Mononuclear cell (primary cell): ENCODE results near the gene CES1. TPM values are rescaled to one million over a fixed set of nuclear protein-coding genes. Genes with fewer than 3 reads are reported as not detected.
"Not testable (repeated sequence)": the region's sequence is repeated elsewhere in the genome, so short reads cannot be mapped to it uniquely, and the experiment has no call there.

Experiments
- H3K27me3 ChIP-seq: 2 replicates; pipeline ENCODE4 v1.6.0; 2011; ENCODE audit warnings: low read length, control low read depth; ENCODE audit not compliant: insufficient read depth
- H3K4me1 ChIP-seq: 2 replicates; pipeline ENCODE4 v1.5.1; 2011; ENCODE audit warnings: mild to moderate bottlenecking, low read length, control low read depth; ENCODE audit not compliant: insufficient read depth
- H3K4me3 ChIP-seq: 2 replicates; pipeline ENCODE4 v1.5.1; 2011; ENCODE audit warnings: mild to moderate bottlenecking, low read length, moderate library complexity
- H3K9me3 ChIP-seq: 2 replicates; pipeline ENCODE4 v1.5.1; 2011; ENCODE audit warnings: low read depth, mild to moderate bottlenecking, control low read depth, low read length
- total RNA-seq: library from RNA; depleted of rRNA; stranded (reverse); fragments of >200 nt; gene quantifications from one replicate; pipeline ENCODE4 v1.2.3, GENCODE V29; 2012

CES1 gene
- total RNA-seq, 1 donor = 27.1 TPM

DNA sequence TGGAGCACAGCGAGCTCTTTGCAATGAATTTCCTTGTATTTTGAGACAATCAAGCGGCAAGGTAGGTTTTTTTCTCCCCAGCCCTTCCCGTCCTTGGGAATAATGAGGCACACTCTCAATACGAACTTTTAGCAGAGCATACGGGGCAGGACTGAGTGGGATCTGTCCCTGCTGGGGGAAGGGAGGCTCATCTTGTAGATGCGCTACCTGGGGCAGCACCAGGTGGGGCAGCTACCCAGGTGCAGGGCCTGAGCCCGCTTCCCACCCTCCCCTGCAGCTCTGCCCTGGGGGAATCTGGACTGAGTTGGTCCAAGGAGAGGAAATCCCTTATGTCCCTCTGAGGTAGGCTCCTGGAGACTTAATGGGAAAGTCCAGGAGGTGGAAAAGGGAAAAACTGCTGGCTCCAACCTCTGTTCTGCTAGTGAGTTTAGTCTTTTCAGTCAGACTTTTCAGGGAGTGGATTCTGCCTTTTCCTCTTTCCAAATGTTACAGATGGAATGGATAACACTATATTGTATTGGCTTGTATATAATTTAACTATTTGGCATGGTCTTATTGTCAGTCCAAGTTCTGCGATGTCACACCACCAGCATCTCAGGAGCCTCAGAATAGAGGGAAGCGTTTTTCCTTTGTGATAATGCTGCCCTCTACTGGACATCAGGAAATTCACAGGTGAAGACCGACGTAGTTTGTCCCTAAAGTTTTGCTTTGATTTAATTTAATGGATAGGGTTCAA is 9.6 kb upstream of the CES1 start:
- H3K4me1 ChIP-seq = peaks cover 24% of the 10 kb centered on the region
- H3K27me3 ChIP-seq = no peaks in the 10 kb centered on the region
- no peaks in the 10 kb centered on the region for H3K9me3 ChIP-seq
- H3K4me3 ChIP-seq = no peak overlapping the region

DNA sequence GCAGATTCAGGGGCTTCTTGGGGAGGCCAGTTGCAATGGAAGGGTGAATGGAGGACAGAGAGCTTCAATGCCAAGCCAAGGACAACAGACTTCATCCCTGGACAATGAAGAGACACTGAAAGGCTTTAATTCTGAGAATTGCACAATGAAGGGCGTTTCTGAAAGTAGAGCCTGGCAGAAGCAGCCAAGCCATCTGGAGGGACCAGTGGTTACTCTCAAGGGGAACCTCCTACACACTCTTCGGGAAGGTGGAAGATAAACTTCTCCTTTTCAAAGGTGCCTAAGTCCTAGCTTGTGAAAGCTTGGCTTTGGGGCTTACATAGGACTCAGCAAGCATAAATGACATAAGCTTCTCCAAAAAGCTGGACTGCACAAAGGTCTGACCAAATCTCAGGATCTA is 6.2 kb upstream of the CES1 start:
- Histone ChIP-seq H3K4me3 (no peak overlapping the region), H3K4me1 (peaks cover 42% of the 10 kb centered on the region), H3K9me3 (no peaks in the 10 kb centered on the region), H3K27me3 (no peaks in the 10 kb centered on the region)

DNA sequence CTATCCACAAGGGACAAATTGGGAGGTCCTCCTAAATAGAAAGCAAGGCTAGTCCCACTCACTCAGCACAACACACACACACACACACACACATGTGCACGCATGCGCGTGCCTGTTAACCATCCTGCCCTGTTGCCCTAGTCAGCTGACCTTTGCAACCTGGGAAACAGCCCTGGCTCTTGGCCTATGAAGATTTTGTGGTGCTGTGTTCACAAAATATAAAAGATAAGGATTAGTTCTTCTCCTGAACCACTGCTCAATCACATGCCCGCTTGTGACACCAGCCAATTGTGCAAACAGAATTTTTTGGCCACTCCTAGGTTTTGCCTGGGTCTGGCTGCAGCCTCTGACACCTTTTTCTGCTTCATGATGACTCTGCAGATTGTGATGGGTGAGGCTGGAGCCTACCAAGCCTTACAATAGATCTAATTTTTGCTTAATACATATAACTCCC is 3.3 kb upstream of the CES1 start:
- Histone ChIP-seq H3K4me3 (no peak overlapping the region), H3K27me3 (no peaks in the 10 kb centered on the region), H3K9me3 (no peaks in the 10 kb centered on the region), H3K4me1 (peaks cover 56% of the 10 kb centered on the region)

DNA sequence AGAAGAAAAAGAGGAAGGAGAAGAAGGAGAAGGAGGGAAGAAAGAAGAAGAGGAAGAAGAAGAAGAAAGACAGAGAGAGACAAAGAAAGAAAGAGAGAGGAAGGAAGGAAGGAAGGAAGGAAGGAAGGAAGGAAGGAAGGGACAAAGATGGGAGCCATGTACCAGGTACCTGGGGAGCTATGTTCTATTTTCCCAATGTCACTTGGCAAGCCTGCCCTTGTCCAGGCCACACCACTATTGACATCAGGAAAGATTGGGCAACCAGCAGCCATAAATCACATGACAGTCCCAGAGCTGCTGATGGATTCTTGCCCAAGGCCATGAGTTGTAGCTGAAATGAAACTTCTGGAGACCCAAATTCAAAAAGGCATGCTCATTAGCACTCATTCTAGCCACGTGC is 2.7 kb upstream of the CES1 start:
- H3K27me3 ChIP-seq = no peaks in the 10 kb centered on the region
- no peak overlapping the region for H3K4me3 ChIP-seq
- no peaks in the 10 kb centered on the region for H3K9me3 ChIP-seq
- peaks cover 54% of the 10 kb centered on the region for H3K4me1 ChIP-seq

DNA sequence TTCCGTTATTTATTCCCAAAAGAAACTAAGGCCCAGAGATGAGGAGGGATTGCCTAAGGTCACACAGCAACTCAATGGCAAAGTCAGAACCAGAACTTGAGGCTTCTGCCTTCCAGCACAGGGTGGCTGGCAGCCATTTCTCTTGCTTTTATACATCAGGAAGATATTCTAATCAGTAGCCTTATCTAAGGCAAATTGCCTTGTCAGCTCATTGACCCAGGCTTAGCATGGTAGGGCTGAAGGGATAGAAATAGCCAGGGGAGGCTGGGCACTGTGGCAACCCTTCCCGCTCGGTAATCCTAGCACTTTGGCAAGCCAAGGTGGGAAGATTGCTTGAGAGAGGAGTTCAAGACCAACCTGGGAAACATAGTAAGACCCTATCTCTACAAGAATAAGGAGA is 2.3 kb upstream of the CES1 start:
- peaks cover 54% of the 10 kb centered on the region for H3K4me1 ChIP-seq
- not testable (repeated sequence) for H3K27me3 ChIP-seq, H3K9me3 ChIP-seq, H3K4me3 ChIP-seq

DNA sequence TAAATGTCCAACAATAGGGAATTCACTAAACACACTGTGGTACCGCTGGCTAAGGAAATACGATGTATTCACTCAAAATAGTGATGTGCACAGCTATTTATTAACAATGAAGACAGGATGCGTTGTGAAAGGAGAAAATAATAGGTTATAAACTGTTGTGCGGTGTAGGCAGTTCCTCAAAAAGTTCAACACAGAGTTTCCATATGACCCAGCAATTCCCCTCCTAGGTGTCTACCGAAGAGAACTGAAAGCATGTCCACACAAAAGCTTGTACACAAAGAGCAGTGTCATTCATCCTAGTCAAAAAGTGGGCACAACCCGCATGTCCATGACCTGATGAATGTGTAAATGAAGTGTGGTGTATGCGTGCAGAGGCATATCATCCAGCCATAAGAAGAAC is 1.2 kb upstream of the CES1 start:
- no peaks in the 10 kb centered on the region for H3K27me3 ChIP-seq
- no peaks in the 10 kb centered on the region for H3K9me3 ChIP-seq
- no peak overlapping the region for H3K4me3 ChIP-seq
- peaks cover 43% of the 10 kb centered on the region for H3K4me1 ChIP-seq

DNA sequence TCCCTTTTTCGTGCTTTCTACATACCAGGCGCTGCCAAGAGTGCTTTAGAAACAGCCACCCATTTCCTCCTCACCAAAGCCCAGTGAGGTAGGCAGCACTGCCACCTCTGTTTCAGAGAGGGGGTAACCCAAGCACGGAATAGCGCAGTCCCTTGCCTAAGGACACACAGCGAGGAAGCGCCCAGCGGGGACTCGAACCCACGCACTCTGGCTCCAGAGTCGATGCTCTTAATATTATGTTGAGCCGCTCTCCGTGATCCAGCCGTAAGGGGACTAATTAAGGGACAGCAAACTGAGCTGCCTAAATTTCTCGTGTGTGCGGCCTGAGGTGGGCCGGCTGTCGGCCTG is 497 bp downstream of the CES1 start:
- Histone ChIP-seq H3K27me3 (no peaks in the 10 kb centered on the region), H3K4me1 (peaks cover 36% of the 10 kb centered on the region), H3K4me3 (no peak overlapping the region), H3K9me3 (no peaks in the 10 kb centered on the region)

DNA sequence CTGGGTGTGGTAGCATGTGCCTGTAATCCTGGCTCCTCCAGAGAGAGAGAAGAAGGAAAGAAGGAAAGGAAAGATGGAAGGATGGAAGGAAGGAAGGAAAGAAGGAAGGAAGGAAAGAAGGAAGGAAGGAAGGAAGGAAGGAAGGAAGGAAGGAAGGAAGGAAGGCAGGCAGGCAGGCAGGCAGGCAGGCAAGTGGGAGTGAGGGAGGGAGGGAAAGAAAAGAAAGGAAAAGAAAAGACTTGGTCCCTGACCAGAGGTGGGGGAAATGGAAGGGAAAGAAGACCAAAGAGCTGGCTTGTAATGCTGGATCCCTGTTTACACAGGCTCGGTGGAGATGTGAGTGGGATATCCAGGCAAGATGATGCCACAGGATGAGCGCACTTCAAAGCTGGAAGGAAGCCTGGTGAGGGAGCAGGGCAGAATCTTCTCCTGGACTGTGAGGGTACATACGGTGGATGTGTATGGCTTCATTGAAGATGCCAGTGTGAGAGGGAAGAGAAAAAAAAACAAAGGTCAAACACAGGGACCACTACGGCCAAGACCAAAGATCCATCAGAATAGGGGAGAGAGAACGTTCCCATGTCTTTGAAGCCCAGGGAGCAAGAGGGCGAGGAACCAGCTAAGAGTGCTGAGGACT is 2.1 kb downstream of the CES1 start:
- Histone ChIP-seq H3K4me3 (no peak overlapping the region), H3K27me3 (no peaks in the 10 kb centered on the region), H3K4me1 (peaks cover 25% of the 10 kb centered on the region), H3K9me3 (no peaks in the 10 kb centered on the region)

DNA sequence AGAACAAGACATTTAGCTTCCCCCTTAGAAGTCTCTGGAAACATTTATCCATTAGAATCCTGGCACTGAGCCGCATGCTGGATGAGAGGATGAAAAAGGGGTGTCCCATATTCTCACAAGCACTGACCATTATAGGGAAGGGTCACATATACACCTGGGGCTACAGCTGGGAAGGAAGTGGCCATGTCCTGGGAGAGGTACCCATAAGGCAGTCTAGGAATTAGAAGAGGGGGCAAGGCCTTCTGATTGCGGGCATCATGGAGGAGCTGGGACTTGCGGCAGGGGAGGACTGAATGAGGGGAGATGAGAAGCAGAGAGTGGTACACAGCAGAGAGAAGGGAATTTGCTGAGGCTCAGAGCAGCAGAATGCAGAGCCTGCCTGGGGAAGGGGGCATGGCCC is 3.7 kb downstream of the CES1 start:
- H3K4me3 ChIP-seq, H3K27me3 ChIP-seq, H3K9me3 ChIP-seq: not testable (repeated sequence)
- H3K4me1 ChIP-seq = peaks cover 23% of the 10 kb centered on the region

DNA sequence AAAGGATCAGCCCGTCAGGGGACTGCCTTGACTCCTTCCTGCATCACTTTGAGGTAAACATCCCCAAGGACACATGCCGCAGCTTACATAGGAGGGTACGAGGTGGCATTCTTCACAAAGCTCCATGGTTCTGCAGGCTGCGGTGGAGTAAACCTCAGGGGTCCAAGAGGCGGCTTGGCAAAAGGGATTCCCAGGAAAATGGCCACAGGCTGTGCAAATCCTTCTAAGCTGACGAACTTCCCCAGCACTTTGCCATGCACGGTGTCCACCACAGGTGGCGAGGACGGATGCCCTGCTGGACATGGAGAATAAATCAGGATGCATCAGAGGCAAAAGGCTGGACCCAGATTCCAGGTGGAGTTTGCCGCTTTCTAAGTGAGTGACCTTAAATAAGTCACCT is 4.2 kb downstream of the CES1 start:
- no peak overlapping the region for H3K4me3 ChIP-seq
- no peaks in the 10 kb centered on the region for H3K27me3 ChIP-seq

DNA sequence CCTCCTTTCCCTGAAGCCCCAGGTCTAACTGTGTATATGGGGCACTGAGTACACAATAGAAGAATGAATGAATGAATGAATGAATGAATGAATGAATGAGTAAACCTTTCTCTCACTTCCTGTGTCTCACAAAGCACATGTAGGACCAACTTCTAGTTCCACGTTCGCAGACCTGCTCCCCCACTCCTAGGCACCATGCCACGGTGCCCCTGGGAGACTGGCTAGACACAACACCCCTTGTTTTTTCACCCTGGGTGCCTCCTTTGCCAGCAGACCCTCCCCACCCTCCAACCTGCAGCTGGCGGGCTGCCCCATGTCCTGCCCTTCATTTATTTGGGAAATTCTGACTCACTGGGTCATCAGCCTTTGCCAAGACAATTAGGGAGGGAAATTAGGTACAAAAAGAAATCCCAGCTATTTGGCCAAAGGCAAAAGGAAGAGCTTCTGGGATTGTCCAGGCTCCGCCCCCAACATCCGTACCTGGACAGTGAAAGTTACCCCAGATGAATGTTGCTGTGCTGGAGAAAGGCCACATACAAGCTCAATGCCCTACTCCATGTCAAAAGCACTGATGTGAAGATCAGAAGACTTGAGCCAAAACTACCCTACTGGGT is 7.7 kb downstream of the CES1 start:
- Histone ChIP-seq H3K4me3 (no peak overlapping the region), H3K9me3 (no peaks in the 10 kb centered on the region), H3K27me3 (no peaks in the 10 kb centered on the region)

More for the DNA sequence above, 4.2 kb downstream of the CES1 start:
- no peaks in the 10 kb centered on the region for H3K9me3 ChIP-seq
- H3K4me1 ChIP-seq = peaks cover 19% of the 10 kb centered on the region

DNA sequence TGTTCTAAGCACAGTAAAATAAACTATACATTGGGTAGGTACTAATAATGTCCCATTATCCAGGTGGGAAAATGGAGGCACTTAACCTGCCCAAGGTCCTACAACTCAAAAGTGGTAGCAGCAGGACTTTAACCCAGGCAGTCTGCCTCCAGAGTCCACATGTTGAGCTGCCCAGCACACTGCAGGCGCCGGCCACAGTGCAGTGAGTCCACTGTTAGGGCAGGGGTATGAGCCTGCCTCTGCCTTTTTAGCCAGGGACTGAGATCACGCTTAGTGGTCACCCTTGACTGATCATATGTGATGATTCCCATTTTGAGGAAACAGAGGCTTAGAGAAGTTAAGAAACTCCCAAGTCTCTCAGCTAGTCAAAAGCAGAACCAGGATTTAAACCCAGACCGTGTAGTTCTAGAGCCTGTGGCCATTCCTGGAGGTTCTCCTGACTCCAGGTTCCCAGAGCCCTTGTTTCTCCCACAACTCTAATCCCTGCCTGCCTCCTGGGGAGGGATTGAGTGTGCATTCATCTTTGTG is 8.4 kb downstream of the CES1 start:
- no peaks in the 10 kb centered on the region for H3K27me3 ChIP-seq
- H3K4me1 ChIP-seq = peaks cover 4% of the 10 kb centered on the region
- H3K9me3 ChIP-seq = no peaks in the 10 kb centered on the region
- no peak overlapping the region for H3K4me3 ChIP-seq

More for the DNA sequence above, 7.7 kb downstream of the CES1 start:
- peaks cover 4% of the 10 kb centered on the region for H3K4me1 ChIP-seq

DNA sequence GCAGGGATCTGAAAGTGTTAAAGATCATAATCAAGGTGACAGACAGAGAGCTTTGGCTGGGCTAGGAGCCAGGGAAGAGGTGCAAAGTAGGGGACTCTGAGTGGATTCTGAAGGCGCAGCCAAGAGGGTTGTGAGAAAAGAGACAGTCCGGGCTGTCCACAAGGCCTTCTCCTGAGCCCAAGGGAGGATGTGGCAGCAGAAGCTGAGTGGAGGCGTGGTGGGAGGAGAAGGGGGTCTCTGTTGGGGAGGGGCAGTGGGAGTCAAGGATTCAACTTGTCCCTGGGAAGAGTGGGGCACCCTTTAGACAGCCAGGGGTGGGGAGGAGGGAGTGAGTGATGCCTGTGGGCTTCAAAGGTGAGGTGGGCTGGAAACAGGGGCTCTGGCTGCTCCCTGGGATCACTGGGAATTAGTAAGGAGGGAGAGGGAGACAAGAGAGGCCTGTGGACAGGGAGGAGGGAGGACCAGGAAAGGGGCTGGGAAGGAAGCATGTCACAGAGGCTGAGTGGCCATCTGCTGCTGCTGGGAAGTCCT is 10.6 kb downstream of the CES1 start:
- Histone ChIP-seq H3K27me3 (no peaks in the 10 kb centered on the region), H3K4me3 (no peak overlapping the region), H3K9me3 (no peaks in the 10 kb centered on the region)

DNA sequence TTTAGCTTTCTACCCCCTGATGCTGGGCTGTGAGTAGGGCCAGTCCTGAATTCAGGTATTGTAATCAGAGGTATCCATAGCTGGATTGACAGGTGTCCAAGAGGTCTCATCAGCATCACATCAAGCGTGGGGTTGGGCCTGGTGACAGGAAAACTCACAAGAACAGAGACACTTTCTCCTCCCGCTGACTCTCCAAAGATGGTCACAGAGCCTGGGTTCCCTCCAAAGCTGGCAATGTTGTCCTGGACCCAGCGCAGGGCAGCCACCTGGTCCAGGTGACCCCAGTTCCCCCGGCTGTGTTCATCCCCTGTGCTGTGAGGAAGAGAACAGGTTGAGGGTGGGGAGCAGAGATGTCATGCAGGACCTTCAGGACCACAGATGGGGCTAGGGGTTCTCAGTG is 11.7 kb downstream of the CES1 start:
- no peaks in the 10 kb centered on the region for H3K27me3 ChIP-seq
- H3K9me3 ChIP-seq = no peaks in the 10 kb centered on the region
- H3K4me1 ChIP-seq = peaks cover 4% of the 10 kb centered on the region
- no peak overlapping the region for H3K4me3 ChIP-seq

More for the DNA sequence above, 10.6 kb downstream of the CES1 start:
- peaks cover 4% of the 10 kb centered on the region for H3K4me1 ChIP-seq

DNA sequence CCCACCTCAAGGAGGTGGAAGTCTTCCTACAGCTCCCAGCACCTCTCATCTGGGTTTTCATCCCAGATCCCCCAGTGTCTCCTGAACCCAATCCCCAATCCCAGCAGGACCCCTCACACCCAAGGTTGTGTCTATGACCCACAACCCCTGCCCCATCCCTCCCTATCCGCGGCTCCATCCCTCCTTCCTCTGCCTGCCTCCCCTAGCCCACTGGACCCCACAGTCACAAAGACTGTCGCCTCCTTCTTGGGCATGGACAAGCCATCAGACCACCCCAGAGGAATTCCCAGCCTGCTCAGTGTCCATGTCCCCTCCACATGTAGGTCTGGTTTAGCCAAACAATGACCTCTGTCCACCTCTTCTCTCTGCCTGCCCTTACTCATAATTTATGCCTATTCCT is 12.3 kb downstream of the CES1 start:
- Histone ChIP-seq H3K4me3 (no peak overlapping the region), H3K4me1 (peaks cover 4% of the 10 kb centered on the region), H3K9me3 (no peaks in the 10 kb centered on the region), H3K27me3 (no peaks in the 10 kb centered on the region)
